HG03457 (cell line): Measurements from ENCODE around the gene ZC3H4.

Experiments used
- ATAC-seq: cut with Tn5 transposase; IDR thresholded peaks from one replicate; pipeline ENCODE4 v1.9.1; 2021; ENCODE audit warnings: moderate number of reproducible peaks; ENCODE audit not compliant: unreplicated experiment

Gene ZC3H4

GRCh38 chr19:47023448-47023794, 90.2 kb downstream of the ZC3H4 start:
- ATAC-seq = no peak

GRCh38 chr19:47022541-47023447, 90.8 kb downstream of the ZC3H4 start:
- no peak for ATAC-seq

GRCh38 chr19:47022140-47022536, 91.4 kb downstream of the ZC3H4 start:
- no peak for ATAC-seq

GRCh38 chr19:47021536-47022139, 91.9 kb downstream of the ZC3H4 start:
- ATAC-seq = no peak

GRCh38 chr19:47020992-47021496, 92.5 kb downstream of the ZC3H4 start:
- ATAC-seq = no peak

- no peak for ATAC-seq
Measured at GRCh38 chr19:47020132-47020805, 93.3 kb downstream of the ZC3H4 start.

- ATAC-seq = no peak
Measured at GRCh38 chr19:47019431-47020041, 94.0 kb downstream of the ZC3H4 start, which contains the start of gene NPAS1. NPAS1 (plus strand) TSS chr19:47019837; CDS start chr19:47021048, 1,211 bp downstream.

GRCh38 chr19:47018923-47019322, 94.7 kb downstream of the ZC3H4 start:
- ATAC-seq = no peak
